Measurements from ENCODE around the gene COMMD6. TPM values are rescaled to one million over a fixed set of nuclear protein-coding genes. Genes with fewer than 3 reads are reported as not detected.

Gene COMMD6
- total RNA-seq, 6 experiments from 2014 or later, result 142 to 177 (median 152) TPM

DNA sequence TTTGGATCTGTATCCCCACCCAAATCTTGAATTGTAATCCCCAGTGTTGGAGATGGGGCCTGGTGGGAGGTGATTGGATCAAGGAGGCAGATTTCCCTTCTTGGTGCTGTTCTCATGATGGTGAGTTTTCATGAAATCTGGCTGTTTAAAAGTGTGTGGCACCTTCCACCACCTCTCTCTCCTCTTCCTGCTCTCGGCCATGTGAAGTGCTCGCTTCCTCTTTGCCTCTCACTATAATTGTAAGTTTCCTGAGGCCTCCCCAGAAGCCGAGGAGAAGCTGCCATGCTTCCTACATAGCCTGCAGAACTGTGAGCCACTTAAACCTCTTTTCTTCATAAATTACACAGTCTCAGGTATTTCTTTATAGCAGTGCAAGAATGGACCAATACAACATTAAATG lies 15.7 kb downstream of the COMMD6 start:
- H3K27ac Mint-ChIP-seq, result no peak overlapping the region
- H3K36me3 Mint-ChIP-seq (ENCODE audit: low read depth), result peaks cover 17% of the 10 kb centered on the region
- H3K4me3 Mint-ChIP-seq, result no peak overlapping the region
- H3K9me3 Mint-ChIP-seq, result peaks cover 12% of the 10 kb centered on the region
- DNase-seq, result no peak
- TF ChIP-seq, protein P1, sequence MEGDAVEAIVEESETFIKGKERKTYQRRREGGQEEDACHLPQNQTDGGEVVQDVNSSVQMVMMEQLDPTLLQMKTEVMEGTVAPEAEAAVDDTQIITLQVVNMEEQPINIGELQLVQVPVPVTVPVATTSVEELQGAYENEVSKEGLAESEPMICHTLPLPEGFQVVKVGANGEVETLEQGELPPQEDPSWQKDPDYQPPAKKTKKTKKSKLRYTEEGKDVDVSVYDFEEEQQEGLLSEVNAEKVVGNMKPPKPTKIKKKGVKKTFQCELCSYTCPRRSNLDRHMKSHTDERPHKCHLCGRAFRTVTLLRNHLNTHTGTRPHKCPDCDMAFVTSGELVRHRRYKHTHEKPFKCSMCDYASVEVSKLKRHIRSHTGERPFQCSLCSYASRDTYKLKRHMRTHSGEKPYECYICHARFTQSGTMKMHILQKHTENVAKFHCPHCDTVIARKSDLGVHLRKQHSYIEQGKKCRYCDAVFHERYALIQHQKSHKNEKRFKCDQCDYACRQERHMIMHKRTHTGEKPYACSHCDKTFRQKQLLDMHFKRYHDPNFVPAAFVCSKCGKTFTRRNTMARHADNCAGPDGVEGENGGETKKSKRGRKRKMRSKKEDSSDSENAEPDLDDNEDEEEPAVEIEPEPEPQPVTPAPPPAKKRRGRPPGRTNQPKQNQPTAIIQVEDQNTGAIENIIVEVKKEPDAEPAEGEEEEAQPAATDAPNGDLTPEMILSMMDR (IDR thresholded peaks at IDR 0.05), result no peak
- peaks cover 5% of the 10 kb centered on the region; the same call in 1 of the 2 replicates for H3K27me3 Mint-ChIP-seq (ENCODE audit: insufficient read depth)
- no peaks in the 10 kb centered on the region for H3K4me1 Mint-ChIP-seq (ENCODE audit: low read depth)

DNA sequence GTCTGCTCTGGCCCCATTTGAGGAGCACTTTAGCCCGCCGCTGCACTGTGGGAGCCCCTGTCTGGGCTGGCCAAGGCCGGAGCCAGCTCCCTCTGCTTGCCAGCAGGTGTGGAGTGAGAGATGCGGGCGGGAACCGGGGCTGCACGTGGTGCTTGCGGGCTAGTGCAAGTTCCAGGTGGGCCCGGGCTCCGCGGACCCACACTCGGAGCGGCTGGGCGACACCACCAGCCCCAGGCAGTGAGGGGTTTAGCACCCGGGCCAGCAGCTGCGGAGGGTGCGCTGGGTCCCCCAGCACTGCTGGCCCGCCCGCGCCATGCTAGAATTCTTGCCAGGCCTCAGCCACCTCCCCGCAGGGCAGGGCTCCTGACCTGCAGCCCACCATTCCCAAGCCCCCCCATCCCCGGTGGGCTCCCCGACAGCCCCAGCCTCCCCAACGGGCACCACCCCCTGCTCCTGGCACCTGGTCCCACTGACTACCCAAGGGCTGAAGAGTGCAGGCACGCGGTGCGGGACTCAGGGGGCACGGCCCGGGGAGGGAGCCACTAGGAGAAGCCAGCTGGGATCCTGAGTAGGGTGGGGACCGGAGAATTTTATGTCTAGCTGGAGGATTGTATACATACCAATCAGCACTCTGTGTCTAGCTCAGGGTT lies 19.1 kb downstream of the COMMD6 start:
- TF ChIP-seq, protein P1 (IDR thresholded peaks at IDR 0.05), result no peak
- peaks cover 5% of the 10 kb centered on the region; the same call in 1 of the 2 replicates for H3K27me3 Mint-ChIP-seq (ENCODE audit: insufficient read depth)
- no peak for DNase-seq
- no peaks in the 10 kb centered on the region for H3K36me3 Mint-ChIP-seq (ENCODE audit: low read depth)
- no peak overlapping the region for H3K27ac Mint-ChIP-seq
- peaks cover 10% of the 10 kb centered on the region for H3K4me1 Mint-ChIP-seq (ENCODE audit: low read depth)
- no peak overlapping the region for H3K4me3 Mint-ChIP-seq
- H3K9me3 Mint-ChIP-seq, result peaks cover 12% of the 10 kb centered on the region

DNA sequence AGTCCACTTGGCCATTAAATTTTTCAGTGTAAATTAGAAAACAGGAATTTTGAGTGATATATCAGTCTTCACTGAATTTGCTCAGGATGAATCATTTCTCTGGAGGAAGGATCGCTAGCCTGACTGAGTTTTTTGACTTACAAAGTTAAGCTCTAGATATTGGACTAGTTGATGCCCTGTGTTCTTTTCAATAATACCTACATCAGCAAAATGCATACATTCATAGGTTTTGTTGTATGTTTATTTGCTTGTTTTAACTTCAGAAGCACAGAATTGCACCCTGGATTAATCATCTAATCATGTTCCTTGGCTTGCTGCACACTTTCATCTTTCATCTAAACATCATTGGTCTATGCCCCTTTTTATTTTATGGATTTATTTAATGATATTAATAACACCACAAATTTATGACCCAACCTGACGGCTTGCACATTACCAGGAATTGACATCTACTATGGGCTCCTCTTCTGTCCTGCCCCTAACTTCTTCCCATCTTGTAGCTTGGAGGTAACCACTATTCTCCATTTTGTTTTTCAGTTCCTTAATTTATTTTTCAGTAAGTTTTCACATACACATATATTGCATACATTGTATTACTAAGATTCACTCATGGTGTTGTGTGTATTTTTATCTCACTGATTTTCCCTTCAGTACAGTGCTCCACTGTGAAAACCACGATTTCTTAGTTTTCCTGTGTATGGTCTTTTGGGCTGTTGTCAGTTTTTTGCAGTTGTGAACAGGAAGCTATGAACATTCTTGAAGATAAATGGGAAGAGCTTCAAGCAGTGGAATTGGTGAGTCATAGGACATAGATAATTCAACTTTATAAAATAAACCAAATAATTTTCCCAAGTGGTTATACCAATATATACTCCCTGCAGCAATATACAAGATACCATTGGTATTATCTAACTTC lies 23.3 kb downstream of the COMMD6 start:
- Mint-ChIP-seq H3K4me1 (ENCODE audit: low read depth) (peaks cover 10% of the 10 kb centered on the region), H3K27ac (no peak overlapping the region), H3K36me3 (ENCODE audit: low read depth) (no peaks in the 10 kb centered on the region), H3K27me3 (ENCODE audit: insufficient read depth) (no peaks in the 10 kb centered on the region; the same call in 1 of the 2 replicates), H3K9me3 (peaks cover 4% of the 10 kb centered on the region; the same call in 1 of the 2 replicates), H3K4me3 (no peak overlapping the region)
- DNase-seq, result peak; percentile 22
- TF ChIP-seq, protein P1 (IDR thresholded peaks at IDR 0.05), result no peak

DNA sequence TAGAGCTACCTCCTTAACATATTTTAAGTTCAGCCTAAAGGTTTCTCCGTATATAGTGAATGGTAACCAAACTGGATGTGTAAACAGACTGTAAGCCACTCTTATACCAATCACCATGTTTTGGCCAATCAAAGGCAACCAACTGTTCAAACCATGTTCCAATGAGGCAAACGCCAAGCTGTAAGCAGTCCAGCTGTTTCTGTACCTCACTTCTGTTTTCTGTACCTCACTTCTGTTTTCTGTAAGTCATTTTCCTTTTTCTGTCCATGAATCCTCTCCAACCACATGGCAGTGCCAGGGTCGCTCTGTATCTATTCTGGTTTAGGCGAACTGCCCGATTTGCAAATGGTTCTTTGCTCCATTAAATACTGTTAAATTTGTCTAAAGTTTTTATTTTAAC lies 24.4 kb downstream of the COMMD6 start:
- DNase-seq, result no peak
- peaks cover 10% of the 10 kb centered on the region for H3K4me1 Mint-ChIP-seq (ENCODE audit: low read depth)

DNA sequence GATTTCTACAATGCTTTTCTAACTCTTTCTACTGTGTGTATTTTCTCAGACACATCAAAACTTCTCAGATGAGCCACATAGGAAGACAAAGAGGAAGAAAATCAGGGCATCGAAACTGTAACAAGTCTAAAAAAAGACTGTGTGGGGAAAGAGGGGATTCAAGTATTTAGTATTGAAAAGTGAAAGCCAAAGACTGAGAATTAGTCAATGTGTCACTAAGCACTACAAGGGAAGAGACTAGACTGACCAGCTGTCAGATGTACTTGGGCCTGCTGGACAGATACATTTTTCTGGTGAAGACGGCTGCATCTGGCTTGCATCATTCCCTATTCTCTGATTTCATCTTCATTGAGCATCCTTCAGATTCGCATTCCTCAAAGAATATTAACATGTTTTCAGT lies 25.4 kb downstream of the COMMD6 start:
- H3K4me3 Mint-ChIP-seq, result no peak overlapping the region
- H3K27me3 Mint-ChIP-seq (ENCODE audit: insufficient read depth), result no peaks in the 10 kb centered on the region; the same call in 1 of the 2 replicates
- H3K36me3 Mint-ChIP-seq (ENCODE audit: low read depth), result no peaks in the 10 kb centered on the region
- DNase-seq, result no peak
- H3K27ac Mint-ChIP-seq, result no peak overlapping the region
- TF ChIP-seq, protein P1 (IDR thresholded peaks at IDR 0.05), result no peak
- no peaks in the 10 kb centered on the region for H3K9me3 Mint-ChIP-seq
- peaks cover 10% of the 10 kb centered on the region for H3K4me1 Mint-ChIP-seq (ENCODE audit: low read depth)

More for the DNA sequence above, 24.4 kb downstream of the COMMD6 start:
- H3K27me3 Mint-ChIP-seq (ENCODE audit: insufficient read depth), result no peaks in the 10 kb centered on the region; the same call in 1 of the 2 replicates
- TF ChIP-seq, protein P1 (IDR thresholded peaks at IDR 0.05), result no peak
- no peak overlapping the region for H3K4me3 Mint-ChIP-seq
- H3K36me3 Mint-ChIP-seq (ENCODE audit: low read depth), result no peaks in the 10 kb centered on the region
- H3K9me3 Mint-ChIP-seq, result no peaks in the 10 kb centered on the region
- no peak overlapping the region for H3K27ac Mint-ChIP-seq
